Measurements from ENCODE around the gene ZMIZ1.

The ZMIZ1 gene

GRCh38 chr10:79191951-79192676 is 123.3 kb downstream of the ZMIZ1 start:
- no peak for DNase-seq

GRCh38 chr10:79192677-79193003 is 123.9 kb downstream of the ZMIZ1 start:
- no peak for DNase-seq

- no peak for DNase-seq
Measured at GRCh38 chr10:79193694-79194382, 125.1 kb downstream of the ZMIZ1 start.

GRCh38 chr10:79195091-79195923 is 126.5 kb downstream of the ZMIZ1 start:
- peak; percentile 91 for DNase-seq

- DNase-seq = peak; percentile 93
Measured at GRCh38 chr10:79196470-79197461, 128.0 kb downstream of the ZMIZ1 start.

- no peak for DNase-seq
Measured at GRCh38 chr10:79197558-79197957, 128.8 kb downstream of the ZMIZ1 start.

DNA sequence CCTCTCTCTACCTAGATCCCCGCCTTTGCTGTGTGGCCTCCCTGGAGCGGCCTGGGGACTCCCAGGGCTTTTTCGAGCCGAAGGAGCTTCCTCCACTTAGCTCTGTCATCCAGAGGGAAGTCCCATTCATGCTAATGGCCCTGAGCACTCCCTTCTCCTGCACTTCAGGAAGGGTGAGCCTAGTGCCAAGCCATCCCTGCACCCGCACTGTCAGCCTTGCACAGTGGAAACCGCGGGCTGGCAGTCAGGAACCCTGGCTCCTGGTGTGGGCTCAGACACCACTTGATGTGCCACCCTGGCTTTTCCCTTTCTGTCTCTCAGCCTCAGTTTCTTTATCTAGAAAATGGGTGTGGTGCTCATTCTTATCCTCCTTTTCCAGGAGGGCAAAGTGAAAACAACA is 131.6 kb downstream of the ZMIZ1 start:
- no peak for DNase-seq

- DNase-seq = no peak
Measured at GRCh38 chr10:79201706-79202105, 132.9 kb downstream of the ZMIZ1 start.

DNA sequence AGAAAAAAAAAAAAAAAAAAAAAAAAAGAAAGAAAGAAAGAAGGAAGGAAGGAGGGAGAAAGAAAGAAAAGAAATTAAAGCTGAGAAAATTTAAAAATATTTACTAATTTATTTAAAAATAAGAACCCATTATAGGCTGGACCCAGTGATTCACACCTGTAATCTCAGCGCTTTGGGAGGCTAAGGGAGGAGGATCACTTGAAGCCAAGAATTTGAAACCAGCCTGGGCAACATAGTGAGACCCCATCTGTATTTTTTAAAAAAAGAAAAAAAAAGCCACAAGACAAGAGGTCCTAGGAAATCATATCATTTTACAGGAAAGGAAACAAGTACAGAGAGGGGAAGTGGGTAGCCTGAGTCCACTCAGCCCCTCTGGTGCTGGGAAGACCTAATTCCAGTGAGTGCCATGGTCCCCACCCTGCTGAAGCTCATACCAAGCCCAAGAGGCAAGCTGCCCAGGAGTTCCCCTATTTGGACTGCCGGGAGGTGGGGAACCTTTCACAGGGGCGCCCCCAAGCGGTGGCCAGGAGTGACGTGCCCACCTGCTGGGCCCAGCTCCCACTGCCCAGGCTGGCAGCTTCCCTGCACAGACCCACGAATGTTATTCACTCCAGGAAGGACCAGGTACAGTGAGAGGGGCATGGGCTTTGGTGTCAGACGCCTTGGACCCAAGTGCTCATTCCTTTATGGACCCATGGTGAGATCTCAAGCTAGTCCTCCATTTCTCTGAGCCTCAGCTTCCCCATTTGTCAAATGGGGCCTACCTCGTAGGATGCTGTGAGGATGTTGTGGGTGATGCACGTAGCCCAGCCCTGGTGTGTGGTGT is 133.6 kb downstream of the ZMIZ1 start:
- DNase-seq = peak; percentile 62

DNA sequence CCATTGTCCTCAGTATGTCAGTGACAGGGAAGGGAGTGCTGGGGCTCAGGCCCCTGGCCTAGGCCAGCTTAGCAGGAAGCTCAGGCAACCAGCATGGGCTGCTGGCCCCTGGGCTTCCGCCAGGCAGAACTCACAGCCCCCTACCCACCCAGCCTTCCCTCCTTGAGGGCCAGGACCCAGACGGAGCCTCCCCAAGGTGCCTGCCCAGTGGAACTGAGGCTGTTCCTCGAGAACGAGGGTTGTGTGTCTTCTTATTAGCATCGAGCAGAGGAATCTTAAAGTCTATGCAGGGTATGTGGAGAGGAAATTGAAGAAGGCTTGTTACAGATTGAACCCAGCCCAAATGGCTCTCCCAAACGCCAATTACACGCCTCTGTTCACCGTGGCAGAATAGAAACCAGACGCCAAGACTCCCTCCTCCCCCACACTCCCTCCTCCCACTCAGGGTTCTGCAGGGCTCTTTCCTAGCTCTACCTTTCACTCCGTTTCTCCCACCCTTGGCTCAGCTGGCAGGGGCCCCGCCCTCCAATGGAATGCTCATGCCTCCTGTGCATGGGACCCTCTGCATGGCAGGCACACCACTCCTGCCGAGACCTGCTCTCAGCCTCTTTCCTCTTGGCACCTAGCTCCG is 134.4 kb downstream of the ZMIZ1 start:
- no peak for DNase-seq

DNA sequence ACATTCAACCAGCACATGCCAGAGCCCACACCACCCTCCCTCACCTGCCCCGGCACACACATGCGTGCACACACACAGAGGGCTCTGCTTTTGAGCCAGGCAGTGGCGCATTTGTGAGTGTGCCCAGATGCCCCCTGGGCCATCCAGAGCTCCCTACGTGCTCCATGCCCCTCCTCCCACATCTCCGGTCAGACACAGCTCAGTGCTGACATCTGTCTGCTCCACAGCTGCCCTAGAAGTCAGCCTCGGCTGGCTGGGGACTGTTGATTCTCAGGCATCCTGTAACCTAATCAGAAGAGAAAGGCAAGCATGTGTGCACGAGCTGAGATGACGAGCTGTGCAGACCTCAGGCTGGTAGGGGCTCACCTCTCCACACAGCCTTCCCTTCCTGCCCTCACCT is 135.1 kb downstream of the ZMIZ1 start:
- DNase-seq = no peak

GRCh38 chr10:79206300-79207095 is 137.7 kb downstream of the ZMIZ1 start:
- DNase-seq = no peak

DNA sequence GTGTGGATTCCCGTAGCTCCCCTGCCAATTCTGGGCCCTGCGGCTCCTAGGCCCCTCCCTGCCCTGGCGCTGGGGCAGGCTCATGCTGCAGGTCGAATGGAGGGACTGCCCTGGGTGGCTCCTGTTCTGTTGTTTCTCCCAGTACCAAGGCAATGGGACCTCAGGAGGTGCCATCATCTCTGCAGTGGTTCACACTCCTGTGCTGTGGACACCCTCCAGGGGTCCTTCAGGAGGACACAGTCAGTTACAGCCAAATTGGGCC is 138.3 kb downstream of the ZMIZ1 start:
- no peak for DNase-seq

DNA sequence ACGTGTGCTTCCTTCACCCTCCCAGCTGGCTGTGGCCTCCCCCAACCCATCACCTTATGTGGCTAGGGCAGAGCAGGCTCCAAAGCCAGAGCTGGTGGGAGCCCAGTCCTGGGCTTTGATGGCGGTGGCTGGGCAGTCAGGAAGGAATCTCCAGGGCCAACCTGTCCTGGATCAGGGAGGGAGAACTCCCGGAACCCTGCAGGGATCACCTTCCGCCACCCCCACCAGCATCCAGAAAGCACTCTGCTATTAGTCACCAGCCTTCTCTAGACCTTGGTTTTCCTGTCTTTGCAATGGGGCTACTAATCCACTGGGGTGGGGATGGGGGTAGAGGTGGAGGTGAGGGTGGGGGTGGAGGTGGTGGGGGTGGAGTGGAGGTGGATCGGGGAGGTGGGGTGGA is 139.0 kb downstream of the ZMIZ1 start:
- no peak for DNase-seq

DNA sequence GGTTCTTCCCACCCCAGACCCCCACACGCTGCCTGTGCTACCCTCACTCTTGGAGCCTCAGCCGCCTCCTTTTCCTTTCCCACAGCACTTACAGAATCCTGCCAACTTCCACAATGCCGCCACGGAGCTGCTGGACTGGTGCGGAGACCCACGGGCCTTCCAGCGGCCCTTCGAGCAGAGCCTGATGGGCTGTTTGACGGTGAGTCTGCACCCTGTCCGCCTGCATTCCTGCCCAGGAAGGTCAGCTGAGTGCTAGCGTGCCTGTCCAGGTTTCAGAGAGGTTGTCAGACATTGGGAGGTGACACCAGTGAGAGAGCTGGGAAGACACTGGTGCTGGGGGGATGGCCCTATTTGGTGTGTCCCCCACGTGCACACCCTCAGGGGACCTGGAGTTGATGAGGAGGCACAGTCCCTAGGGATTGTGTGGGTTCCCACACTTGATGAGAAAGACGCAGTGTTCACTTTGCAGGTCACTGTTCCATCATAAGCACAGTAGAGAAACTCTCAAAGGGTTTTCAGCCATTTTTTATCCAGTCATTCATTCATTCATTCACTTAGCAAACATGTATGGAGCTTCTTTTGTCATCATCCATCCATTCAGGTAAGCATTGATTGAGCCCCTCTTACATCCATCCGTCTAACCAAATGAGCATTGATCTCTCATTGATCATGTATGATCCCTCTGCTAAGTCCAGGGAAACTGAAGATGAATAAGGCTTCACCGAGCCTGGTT is 139.7 kb downstream of the ZMIZ1 start:
- DNase-seq = no peak

- no peak for DNase-seq
Measured at GRCh38 chr10:79209340-79209739, 140.6 kb downstream of the ZMIZ1 start.

DNA sequence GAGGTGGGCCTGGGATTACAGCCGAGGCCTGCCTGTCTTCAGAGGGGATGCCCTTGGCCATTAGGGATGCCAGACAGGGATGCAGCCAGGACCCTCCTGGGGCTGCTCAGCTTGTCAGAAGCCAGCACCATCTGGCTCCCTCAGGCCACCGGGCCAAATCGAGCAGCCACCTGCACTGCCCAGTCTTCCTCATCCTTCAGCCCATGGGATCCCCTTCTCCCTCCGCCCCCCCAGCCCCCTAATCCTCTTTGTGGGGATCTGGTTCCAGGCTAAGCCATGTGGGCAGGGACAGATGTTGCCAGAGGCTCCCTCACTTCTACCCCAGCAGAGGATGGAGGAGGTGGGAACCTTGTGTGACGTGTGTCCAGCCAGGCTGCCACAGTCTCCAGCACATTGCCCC is 141.1 kb downstream of the ZMIZ1 start:
- no peak for DNase-seq

- DNase-seq = no peak
Measured at GRCh38 chr10:79210672-79211071, 141.9 kb downstream of the ZMIZ1 start.

DNA sequence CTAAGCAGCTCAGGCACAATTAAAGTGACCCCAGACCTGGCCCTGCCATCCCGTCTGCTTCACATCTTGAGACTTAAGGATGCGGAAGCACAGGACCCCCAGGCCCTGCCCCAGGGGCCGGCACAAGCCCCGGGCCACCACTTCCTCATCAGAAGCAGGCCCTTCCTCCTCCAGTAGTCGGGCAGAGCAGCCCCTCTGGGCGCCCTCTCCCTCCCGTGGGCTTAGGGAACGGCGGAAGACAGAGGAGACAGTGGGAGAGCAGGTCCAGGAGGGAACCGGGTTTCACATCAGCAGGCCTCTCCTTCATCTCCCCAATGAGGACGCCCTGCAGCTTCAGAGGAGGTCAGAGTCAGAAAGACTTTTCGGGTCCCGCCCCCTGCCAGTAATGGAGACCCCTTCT is 142.8 kb downstream of the ZMIZ1 start:
- no peak for DNase-seq

DNA sequence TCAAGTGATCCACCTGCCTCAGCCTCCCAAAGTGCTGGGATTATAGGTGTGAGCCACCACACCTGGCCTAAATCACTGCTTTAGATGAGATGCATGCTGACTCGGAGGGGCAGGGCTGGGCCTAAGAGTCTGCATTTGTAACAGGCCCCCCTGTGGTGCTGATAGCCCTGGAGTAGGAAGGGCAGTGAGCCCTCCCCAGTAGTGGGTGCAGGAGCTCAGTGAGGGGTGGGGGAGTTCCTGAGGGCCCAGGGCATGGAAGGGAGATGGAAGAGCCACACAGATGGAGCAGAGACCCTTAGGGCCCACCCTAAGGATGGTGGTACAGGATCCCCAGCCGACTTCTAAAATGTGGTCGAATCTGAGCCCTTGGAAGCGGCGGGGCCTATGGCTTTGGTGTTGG is 146.8 kb downstream of the ZMIZ1 start:
- no peak for DNase-seq
